Karpas-422 (cell line): ENCODE results near the gene SYCE3. TPM values are rescaled to one million over a fixed set of nuclear protein-coding genes. Genes with fewer than 3 reads are reported as not detected.

Experiments
- DNase-seq: peaks from one replicate; pipeline ENCODE4 v3.0.0-alpha.2; 2015
- H2AFZ ChIP-seq: fragments of 200-600 bp; sonication (generic); 2 replicates; pipeline ENCODE4 v1.6.1; 2014; ENCODE audit warnings: antibody characterized with exemption, low read length, mixed read lengths
- H3K27ac ChIP-seq: fragments of 200-600 bp; sonication (generic); 2 replicates; pipeline ENCODE4 v1.5.1; 2014; ENCODE audit warnings: mild to moderate bottlenecking, low read length, moderate library complexity
- H3K27me3 ChIP-seq: fragments of 200-600 bp; sonication (generic); 2 replicates; pipeline ENCODE4 v1.6.1; 2014; ENCODE audit warnings: low read length, mixed read lengths
- H3K36me3 ChIP-seq: fragments of 200-600 bp; sonication (generic); 2 replicates; pipeline ENCODE4 v1.6.1; 2014; ENCODE audit warnings: low read length, mixed read lengths; ENCODE audit not compliant: insufficient read depth
- H3K4me1 ChIP-seq: fragments of 200-600 bp; sonication (generic); 2 replicates; pipeline ENCODE4 v1.6.1; 2014; ENCODE audit warnings: mild to moderate bottlenecking, low read length, mixed read lengths
- H3K4me2 ChIP-seq: fragments of 200-600 bp; sonication (generic); 2 replicates; pipeline ENCODE4 v1.6.1; 2014; ENCODE audit warnings: low read length, low read depth, mild to moderate bottlenecking; ENCODE audit not compliant: poor library complexity, severe bottlenecking
- H3K4me3 ChIP-seq: fragments of 200-600 bp; sonication (generic); 2 replicates; pipeline ENCODE4 v1.5.1; 2014; ENCODE audit warnings: mild to moderate bottlenecking, antibody characterized with exemption, low read length, mixed read lengths
- H3K79me2 ChIP-seq: fragments of 200-600 bp; sonication (generic); 2 replicates; pipeline ENCODE4 v1.6.1; 2014; ENCODE audit warnings: mild to moderate bottlenecking, low read length, mixed read lengths
- H3K9ac ChIP-seq: fragments of 200-600 bp; sonication (generic); 2 replicates; pipeline ENCODE4 v1.6.0; 2014; ENCODE audit warnings: low read length
- H3K9me2 ChIP-seq: fragments of 200-600 bp; sonication (generic), shearing (Covaris generic); replicated peaks from 2 replicates; pipeline ENCODE4 v1.6.0; 2014; ENCODE audit warnings: mild to moderate bottlenecking, low read length, moderate library complexity; ENCODE audit not compliant: insufficient read depth
- H3K9me3 ChIP-seq: fragments of 300-700, 200-600 bp; sonication (generic); 2 replicates; pipeline ENCODE4 v1.6.1; 2014; ENCODE audit warnings: low read length, mixed read lengths
- H4K20me1 ChIP-seq: fragments of 200-600 bp; sonication (generic); 2 replicates; pipeline ENCODE4 v1.6.1; 2014; ENCODE audit warnings: mild to moderate bottlenecking, antibody characterized with exemption, low read length, low read depth; ENCODE audit not compliant: insufficient read depth
- total RNA-seq: library from RNA; depleted of rRNA; stranded (reverse); fragments of >200 nt; shearing (Covaris generic); gene quantifications from 2 replicates; pipeline ENCODE4 v1.2.3, GENCODE V29; 2014; ENCODE audit warnings: low replicate concordance

The SYCE3 gene
- total RNA-seq, 1 experiment from 2014 or later: not detected

DNA sequence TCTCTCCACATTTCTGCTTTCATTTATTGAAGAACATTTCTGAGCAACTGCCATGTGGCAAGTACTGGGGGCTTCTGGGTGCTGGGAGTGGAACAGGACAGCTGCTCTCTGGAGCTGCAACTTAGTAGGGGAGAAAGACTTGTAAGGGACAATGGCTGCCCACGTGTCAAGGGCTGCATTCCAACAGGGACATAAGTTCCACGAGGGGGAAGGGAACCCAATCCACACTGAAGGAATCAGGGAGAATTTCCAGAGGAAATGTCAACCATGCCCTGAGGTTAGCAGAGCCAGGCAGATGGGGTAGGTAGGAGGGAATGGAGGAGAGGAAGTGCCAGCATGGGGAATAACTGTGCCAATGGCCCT, 39.6 kb upstream of the SYCE3 start:
- no peak for DNase-seq
- H3K36me3 ChIP-seq: no peaks in the 10 kb centered on the region
- no peak overlapping the region for H2AFZ ChIP-seq
- no peaks in the 10 kb centered on the region for H3K27me3 ChIP-seq
- H3K27ac ChIP-seq: no peak overlapping the region
- no peak overlapping the region for H3K4me2 ChIP-seq
- H3K9ac ChIP-seq: no peak overlapping the region
- H4K20me1 ChIP-seq: no peaks in the 10 kb centered on the region; the same call in 1 of the 2 replicates
- no peaks in the 10 kb centered on the region for H3K9me2 ChIP-seq
- H3K4me3 ChIP-seq: no peak overlapping the region
- no peaks in the 10 kb centered on the region for H3K9me3 ChIP-seq
- no peaks in the 10 kb centered on the region for H3K79me2 ChIP-seq
- peaks cover 10% of the 10 kb centered on the region for H3K4me1 ChIP-seq

DNA sequence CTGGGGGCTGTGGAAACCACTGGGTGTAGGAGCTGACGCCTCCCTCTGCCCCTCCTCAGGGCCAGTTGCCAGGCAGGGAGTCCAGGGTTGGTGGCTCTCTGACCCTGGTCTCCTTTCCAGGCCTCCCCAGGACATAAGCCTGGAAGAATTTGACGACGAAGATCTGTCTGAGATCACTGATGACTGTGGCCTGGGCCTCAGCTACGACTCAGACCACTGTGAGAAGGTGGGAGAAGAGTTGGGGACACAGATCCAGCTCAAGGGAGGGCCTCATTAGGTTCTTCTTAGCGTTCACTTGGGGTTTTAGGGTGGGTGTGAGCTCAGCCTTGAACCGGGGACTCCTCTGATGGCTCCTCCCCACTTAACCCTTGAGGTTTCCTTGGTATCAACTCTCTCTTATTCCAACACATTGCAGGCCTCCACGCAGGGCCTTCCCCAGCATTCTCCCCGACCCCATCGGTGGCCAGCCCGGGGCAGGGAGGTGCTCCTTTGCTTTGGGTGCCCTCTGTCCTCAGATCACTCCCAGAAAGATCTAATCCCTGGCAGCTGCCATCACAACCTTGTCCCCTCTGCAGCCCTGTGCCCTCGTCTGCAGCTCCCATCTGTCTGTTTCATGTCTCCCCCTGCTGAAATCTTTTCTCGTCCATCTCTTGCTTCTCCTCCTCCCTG, 39.1 kb upstream of the SYCE3 start:
- Histone ChIP-seq H3K79me2 (no peaks in the 10 kb centered on the region), H3K9me2 (no peaks in the 10 kb centered on the region), H3K4me2 (no peak overlapping the region), H3K9ac (no peak overlapping the region), H4K20me1 (no peaks in the 10 kb centered on the region; the same call in 1 of the 2 replicates), H3K4me1 (peaks cover 10% of the 10 kb centered on the region), H3K27ac (no peak overlapping the region), H3K27me3 (no peaks in the 10 kb centered on the region), H3K36me3 (no peaks in the 10 kb centered on the region), H3K4me3 (no peak overlapping the region), H2AFZ (no peak overlapping the region), H3K9me3 (no peaks in the 10 kb centered on the region)
- DNase-seq: no peak

DNA sequence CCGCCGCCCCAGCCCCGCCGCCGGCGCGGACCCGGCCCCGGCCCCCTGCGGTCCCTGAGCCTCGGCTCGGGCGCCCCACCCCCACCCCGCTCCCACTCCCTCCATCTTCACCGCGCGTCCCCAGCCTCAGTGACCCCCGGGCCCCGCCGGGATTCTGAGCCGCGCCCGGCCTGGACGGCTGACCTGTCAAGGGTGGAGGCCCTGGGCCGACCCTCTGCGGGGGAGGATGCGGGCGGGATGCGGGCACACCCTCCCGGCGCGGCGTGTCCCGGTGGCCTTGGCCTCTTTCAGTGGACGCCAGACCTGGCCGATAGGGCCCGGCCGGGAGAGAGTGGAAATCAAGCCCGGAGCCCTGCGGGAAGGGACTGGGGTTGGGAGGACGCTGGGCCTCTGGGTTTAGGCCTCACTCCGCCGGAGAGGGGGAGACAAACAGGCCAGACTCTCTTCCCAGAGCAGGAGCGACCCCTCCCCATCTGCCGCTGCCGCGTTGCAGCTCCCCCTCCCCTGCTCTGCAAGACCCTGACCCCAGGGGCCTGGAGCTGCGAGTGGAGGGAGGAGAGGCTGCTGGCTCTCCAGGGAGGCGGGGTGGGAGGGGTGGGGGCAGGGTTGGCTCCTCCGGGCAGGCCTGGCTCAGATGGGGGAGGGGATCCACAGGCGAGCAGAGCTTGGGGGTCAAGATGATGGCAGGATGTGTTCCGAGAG, 38.4 kb upstream of the SYCE3 start:
- H3K9me2 ChIP-seq: no peaks in the 10 kb centered on the region
- no peaks in the 10 kb centered on the region for H3K79me2 ChIP-seq
- H3K4me3 ChIP-seq: no peak overlapping the region
- H2AFZ ChIP-seq: no peak overlapping the region
- H4K20me1 ChIP-seq: no peaks in the 10 kb centered on the region; the same call in 1 of the 2 replicates
- H3K4me2 ChIP-seq: no peak overlapping the region
- H3K9ac ChIP-seq: no peak overlapping the region
- peaks cover 9% of the 10 kb centered on the region for H3K4me1 ChIP-seq
- H3K27me3 ChIP-seq: no peaks in the 10 kb centered on the region
- no peak for DNase-seq
- H3K27ac ChIP-seq: no peak overlapping the region
- H3K9me3 ChIP-seq: no peaks in the 10 kb centered on the region
- no peaks in the 10 kb centered on the region for H3K36me3 ChIP-seq

DNA sequence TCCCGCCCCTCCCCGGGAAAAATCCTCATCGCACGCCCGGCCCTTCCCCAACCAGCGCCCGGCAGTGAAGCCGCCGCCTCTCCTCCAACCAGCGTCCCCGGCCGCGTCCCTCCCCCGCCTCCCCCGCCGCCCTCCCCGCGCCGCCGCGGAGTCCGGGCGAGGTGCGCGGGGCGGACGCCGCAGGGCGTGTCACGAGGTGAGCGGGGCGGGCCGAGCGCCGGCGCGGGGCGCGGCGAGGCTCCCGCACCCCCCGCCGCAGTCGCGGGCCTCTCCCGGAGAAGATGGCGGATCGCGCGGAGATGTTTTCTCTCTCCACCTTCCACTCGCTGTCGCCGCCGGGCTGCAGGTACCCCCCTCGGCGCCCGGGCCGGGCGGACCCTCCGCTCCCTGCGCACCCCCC, 37.8 kb upstream of the SYCE3 start, which contains the start of gene MAPK8IP2:
TSS of gene MAPK8IP2 (plus strand) at position 256 of the 400 bp plus-strand sequence. CDS start at position 282, 26 bp downstream.
- no peak within 1 kb of the TSS for H2AFZ ChIP-seq
- DNase-seq: no peak
- no peak within 1 kb of the TSS for H3K27ac ChIP-seq
- no peak within 1 kb of the TSS for H3K4me2 ChIP-seq
- no peaks in the 10 kb centered on the region for H3K9me3 ChIP-seq
- no peaks in the 10 kb centered on the region for H3K36me3 ChIP-seq
- peaks cover 4% of the 10 kb centered on the region for H3K4me1 ChIP-seq
- H4K20me1 ChIP-seq: no peaks in the 10 kb centered on the region; the same call in 1 of the 2 replicates
- no peaks in the 10 kb centered on the region for H3K27me3 ChIP-seq
- no peaks in the 10 kb centered on the region for H3K79me2 ChIP-seq
- H3K9ac ChIP-seq: no peak within 1 kb of the TSS
- H3K4me3 ChIP-seq: no peak within 1 kb of the TSS
- no peaks in the 10 kb centered on the region for H3K9me2 ChIP-seq

DNA sequence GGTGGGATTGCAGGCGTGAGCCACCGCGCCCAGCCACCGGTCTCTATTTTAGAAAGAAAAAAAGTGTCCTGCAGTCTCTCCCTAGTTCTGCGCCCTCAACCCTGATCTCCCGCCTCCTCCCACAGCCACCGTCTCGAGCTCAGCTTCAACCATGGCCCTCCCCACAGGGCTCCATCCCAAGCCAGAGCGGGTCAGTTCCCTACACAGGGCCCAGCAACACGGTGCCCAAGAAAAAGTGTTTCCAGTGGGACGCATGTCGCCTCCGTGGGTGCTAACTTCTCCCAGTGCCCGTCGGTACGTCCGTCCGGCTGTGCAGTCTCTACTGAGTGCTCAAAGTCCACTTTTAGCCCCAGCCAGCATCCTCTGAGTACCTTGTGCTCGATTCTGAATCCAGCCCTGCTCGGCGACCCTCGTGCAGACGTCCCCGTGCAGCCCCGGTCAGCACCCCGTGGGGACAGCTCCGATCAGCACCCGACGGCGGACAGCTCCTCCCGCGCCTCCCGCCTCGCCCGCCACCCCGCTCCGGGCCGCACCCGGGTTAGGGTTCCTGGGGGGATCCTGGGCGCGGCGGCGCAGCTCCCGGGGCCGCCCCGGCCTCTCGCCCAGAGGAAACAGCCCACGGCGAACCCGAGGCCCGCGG, 37.2 kb upstream of the SYCE3 start:
- no peak for DNase-seq
- no peaks in the 10 kb centered on the region for H3K9me3 ChIP-seq
- H3K4me1 ChIP-seq: no peaks in the 10 kb centered on the region
- H3K27me3 ChIP-seq: no peaks in the 10 kb centered on the region
- no peaks in the 10 kb centered on the region; the same call in 1 of the 2 replicates for H4K20me1 ChIP-seq
- H3K9me2 ChIP-seq: no peaks in the 10 kb centered on the region
- H3K4me3 ChIP-seq: no peak overlapping the region
- H3K36me3 ChIP-seq: 0 out of 2 replicates have a peak, but pooled peaks cover 2% of the 10 kb centered on the region
- H3K9ac ChIP-seq: no peak overlapping the region
- H2AFZ ChIP-seq: no peak overlapping the region
- no peak overlapping the region for H3K4me2 ChIP-seq
- H3K79me2 ChIP-seq: no peaks in the 10 kb centered on the region
- no peak overlapping the region for H3K27ac ChIP-seq

DNA sequence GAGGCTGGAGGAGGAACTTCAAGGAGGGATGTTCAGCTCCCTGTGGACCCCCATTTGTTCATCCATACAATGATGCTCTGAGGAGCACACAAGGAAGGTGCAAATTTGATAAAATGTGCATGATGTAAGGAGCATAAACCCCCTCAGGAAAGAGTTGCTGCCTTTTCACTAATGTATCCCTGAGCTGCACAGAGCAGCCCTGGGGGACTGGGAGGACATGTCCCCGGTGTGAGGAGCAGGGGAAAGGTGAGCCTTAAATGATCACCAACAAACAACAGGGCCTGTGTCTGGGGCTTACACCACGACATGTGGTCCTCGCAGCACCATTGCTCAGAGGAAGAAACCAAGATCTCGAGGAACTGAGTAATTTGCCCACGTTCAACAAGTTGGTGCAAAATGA, 34.4 kb upstream of the SYCE3 start:
- Histone ChIP-seq H3K9ac (no peak overlapping the region), H4K20me1 (no peaks in the 10 kb centered on the region), H3K4me1 (no peaks in the 10 kb centered on the region), H2AFZ (no peak overlapping the region), H3K27me3 (no peaks in the 10 kb centered on the region), H3K9me3 (no peaks in the 10 kb centered on the region), H3K79me2 (no peaks in the 10 kb centered on the region), H3K4me3 (no peak overlapping the region), H3K9me2 (no peaks in the 10 kb centered on the region), H3K36me3 (0 out of 2 replicates have a peak, but pooled peaks cover 2% of the 10 kb centered on the region), H3K27ac (no peak overlapping the region), H3K4me2 (no peak overlapping the region)
- DNase-seq: no peak

DNA sequence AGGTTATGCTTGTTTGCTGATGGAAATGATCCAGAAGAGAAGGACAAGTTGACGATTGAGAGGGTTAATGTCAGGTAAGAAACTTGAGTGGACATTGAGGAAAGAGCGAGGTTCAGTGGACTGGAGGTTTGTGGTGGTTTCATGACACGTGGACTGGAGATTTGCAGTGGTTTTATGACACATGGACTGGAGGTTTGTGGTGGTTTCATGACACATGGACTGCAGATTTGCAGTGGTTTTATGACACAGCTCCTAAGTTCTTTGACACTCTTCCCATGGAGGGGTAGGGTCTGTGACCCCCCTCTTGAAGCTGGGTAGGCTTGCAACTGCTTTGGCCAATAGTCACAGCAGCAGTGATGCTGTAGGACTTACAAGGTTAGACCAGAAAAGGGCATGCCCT, 32.5 kb upstream of the SYCE3 start:
- Histone ChIP-seq H3K9ac (no peak overlapping the region), H3K9me2 (no peaks in the 10 kb centered on the region), H3K4me1 (no peaks in the 10 kb centered on the region), H3K27ac (no peak overlapping the region), H3K9me3 (no peaks in the 10 kb centered on the region), H3K27me3 (no peaks in the 10 kb centered on the region), H3K36me3 (peaks cover 2% of the 10 kb centered on the region; the same call in 1 of the 2 replicates), H3K4me2 (no peak overlapping the region), H2AFZ (no peak overlapping the region), H3K4me3 (no peak overlapping the region), H3K79me2 (no peaks in the 10 kb centered on the region), H4K20me1 (no peaks in the 10 kb centered on the region)
- no peak for DNase-seq

DNA sequence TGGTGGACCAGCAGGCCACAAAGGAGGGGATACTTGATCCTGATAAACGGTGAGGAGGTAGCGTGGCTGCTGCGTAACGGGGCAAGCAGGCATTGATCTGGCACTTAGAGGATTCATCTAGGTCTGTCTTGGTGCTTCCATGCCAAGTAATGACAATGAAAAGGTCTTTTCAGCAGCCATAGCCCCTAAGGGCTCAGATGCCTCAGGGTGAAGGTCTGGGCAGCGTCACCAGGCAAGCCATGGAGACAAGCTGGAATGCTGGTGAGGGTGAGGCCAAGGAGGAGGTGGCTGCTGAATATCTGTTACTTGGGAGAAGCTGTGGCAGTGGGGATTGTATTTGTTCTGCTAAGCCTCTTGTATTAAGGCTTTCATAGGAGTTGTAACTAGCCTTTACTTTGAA, 24.7 kb upstream of the SYCE3 start:
- no peak overlapping the region for H2AFZ ChIP-seq
- H3K4me2 ChIP-seq: no peak overlapping the region
- H3K9ac ChIP-seq: no peak overlapping the region
- H3K9me3 ChIP-seq: no peaks in the 10 kb centered on the region
- H3K4me3 ChIP-seq: no peak overlapping the region
- no peak for DNase-seq
- H4K20me1 ChIP-seq: no peaks in the 10 kb centered on the region
- H3K36me3 ChIP-seq: no peaks in the 10 kb centered on the region; the same call in 1 of the 2 replicates
- no peak overlapping the region for H3K27ac ChIP-seq
- H3K4me1 ChIP-seq: peaks cover 7% of the 10 kb centered on the region
- no peaks in the 10 kb centered on the region for H3K27me3 ChIP-seq
- peaks cover 14% of the 10 kb centered on the region for H3K79me2 ChIP-seq
- no peaks in the 10 kb centered on the region for H3K9me2 ChIP-seq
